Transverse colon (tissue), 4 donors: ENCODE results near the gene KATNIP. TPM values are rescaled to one million over a fixed set of nuclear protein-coding genes. Genes with fewer than 3 reads are reported as not detected.

Source experiments
- DNase-seq: peaks from one replicate; pipeline ENCODE4 v3.0.0-alpha.2; 2019
- H3K27ac ChIP-seq, 4 donors: fragments of 200-600 bp; sonication (generic); 2 replicates each; pipeline ENCODE4 v1.5.1; 2016 to 2018; ENCODE audit warnings: inconsistent platforms in 4 of 4
- H3K27me3 ChIP-seq: fragments of 200-600 bp; sonication (generic); 2 replicates; pipeline ENCODE4 v1.5.1; 2017; ENCODE audit warnings: inconsistent platforms
- H3K36me3 ChIP-seq, 4 donors: fragments of 200-600 bp; sonication (generic); 2 replicates each; pipeline ENCODE4 v1.5.1; 2017 to 2019; ENCODE audit warnings: inconsistent platforms in 4 of 4
- H3K4me1 ChIP-seq, 4 donors: fragments of 200-600 bp; sonication (generic); 2 replicates each; pipeline ENCODE4 v1.5.1; 2017 to 2020; ENCODE audit warnings: inconsistent platforms in 4 of 4
- H3K4me3 ChIP-seq, 4 donors: fragments of 200-600 bp; sonication (generic); 1 replicate in 1 of 4; 2 replicates in 3 of 4; pipeline versions ENCODE4 v1.5.1 to v1.6.1; 2017 to 2019; ENCODE audit warnings: inconsistent platforms in 4 of 4
- H3K9me3 ChIP-seq, 2 donors: fragments of 200-600 bp; sonication (generic); 2 replicates each; pipeline ENCODE4 v1.5.1; 2017 to 2019; ENCODE audit warnings: inconsistent platforms in 2 of 2
- CTCF ChIP-seq, 5 experiments: fragments of 200-600 bp in 3 of 5; fragments of 450-650 bp in 2 of 5; sonication (generic) in 3 of 5; IDR thresholded peaks; 1 replicate in 2 of 5; 2 replicates in 3 of 5; pipeline ENCODE4 v1.5.1; 2016 to 2017; ENCODE audit warnings: antibody characterized with exemption in 5 of 5, inconsistent platforms in 3 of 5, mild to moderate bottlenecking in 2 of 5, moderate library complexity in 1 of 5
- EP300 ChIP-seq: sonication (generic); formaldehyde crosslinking; IDR thresholded peaks from one replicate; pipeline ENCODE4 v1.6.1; 2017; ENCODE audit warnings: antibody characterized with exemption, low read depth
- POLR2A ChIP-seq: fragments of 450-650 bp; IDR thresholded peaks from one replicate; pipeline ENCODE4 v1.6.1; 2016; ENCODE audit warnings: antibody characterized with exemption, mild to moderate bottlenecking, moderate library complexity
- POLR2AphosphoS5 ChIP-seq, 3 donors: sonication (generic); formaldehyde crosslinking; IDR thresholded peaks; one replicate each; pipeline ENCODE4 v1.6.1; 2016; ENCODE audit warnings: antibody characterized with exemption in 3 of 3
- WGBS, 2 donors: methylation state at CpG; one replicate each; pipeline ENCODE4 v1.1.5; 2018; ENCODE audit warnings: low coverage in 1 of 2; 5-methylcytosine and 5-hydroxymethylcytosine counted together
- in situ Hi-C, 4 donors: fragments of 200-750 bp; cut with MboI; loops; one replicate each; pipeline versions ENCODE4 v1.15.0 to v1.15.1; 2017; ENCODE audit warnings: low sequenced_read_pairs in 3 of 4, low pct_ligation_motif_present in 1 of 4, low pct_unique_long_range_greater_than_20kb in 1 of 4
- intact Hi-C: fragments of 100-400 bp; cut with DNase I; formaldehyde crosslinking; loops from one replicate; pipeline ENCODE4 v1.15.1; 2023; ENCODE audit warnings: low total_unique reads
- total RNA-seq, 4 donors: library from RNA; depleted of rRNA; stranded (reverse); fragments of >200 nt; gene quantifications; one replicate each; pipeline ENCODE4 v1.1.0, GENCODE V29; 2016

KATNIP gene
- total RNA-seq, 4 donors from 2014 or later, result 29.9 to 276 (median 47.0) TPM

GRCh38 chr16:27538528-27538927, 11.4 kb upstream of the KATNIP start:
- intact Hi-C loops, result no loop called here
- DNase-seq, result no peak
- no peak for TF ChIP-seq CTCF (IDR thresholded peaks at IDR 0.05)
- TF ChIP-seq POLR2A, result no peak
- TF ChIP-seq EP300, result no peak
- no peak for TF ChIP-seq POLR2AphosphoS5 (IDR thresholded peaks at IDR 0.05)
- H3K27me3 ChIP-seq, result no peaks in the 10 kb centered on the region
- H3K4me3 ChIP-seq, result no peak overlapping the region
- in situ Hi-C loops, result no loop called here
- H3K9me3 ChIP-seq, result no peaks in the 10 kb centered on the region
- peaks cover 0 to 77% (median 26%) of the 10 kb centered on the region in 4 donors for H3K36me3 ChIP-seq
- no peak overlapping the region for H3K27ac ChIP-seq
- 83 to 88% methylated on average over 3 to 5 of the region's 5 CpGs for WGBS, 2 donors
- no peaks in the 10 kb centered on the region for H3K4me1 ChIP-seq

- no peaks in the 10 kb centered on the region for H3K4me1 ChIP-seq
- no peak overlapping the region for H3K4me3 ChIP-seq
- peaks cover 0 to 80% (median 29%) of the 10 kb centered on the region in 4 donors for H3K36me3 ChIP-seq
- H3K27ac ChIP-seq, result no peak overlapping the region
- in situ Hi-C loops, result no loop called here
- H3K9me3 ChIP-seq, result no peaks in the 10 kb centered on the region
- TF ChIP-seq POLR2A (no peak), EP300 (no peak), CTCF (IDR thresholded peaks at IDR 0.05) (no peak), POLR2AphosphoS5 (IDR thresholded peaks at IDR 0.05) (no peak)
- DNase-seq, result no peak
- intact Hi-C loops, result no loop called here
- WGBS, 2 donors, result 71% methylated on average over 2 of the region's 2 CpGs; no CpG with 5 or more reads in 1 of the 2 donors
- H3K27me3 ChIP-seq, result no peaks in the 10 kb centered on the region
Measured at GRCh38 chr16:27539120-27539519, 10.8 kb upstream of the KATNIP start.

GRCh38 chr16:27539636-27540035, 10.3 kb upstream of the KATNIP start:
- H3K36me3 ChIP-seq, result peaks cover 0 to 83% (median 32%) of the 10 kb centered on the region in 4 donors
- H3K27me3 ChIP-seq, result no peaks in the 10 kb centered on the region
- in situ Hi-C loops, result no loop called here
- H3K4me1 ChIP-seq, result no peaks in the 10 kb centered on the region
- no peak for DNase-seq
- no peak overlapping the region for H3K4me3 ChIP-seq
- TF ChIP-seq CTCF (IDR thresholded peaks at IDR 0.05), result no peak
- TF ChIP-seq POLR2AphosphoS5 (IDR thresholded peaks at IDR 0.05), result no peak
- no peak for TF ChIP-seq EP300
- no peak for TF ChIP-seq POLR2A
- no peaks in the 10 kb centered on the region for H3K9me3 ChIP-seq
- H3K27ac ChIP-seq, result no peak overlapping the region
- WGBS, 2 donors, result 67 to 76% methylated on average over 3 to 5 of the region's 5 CpGs
- intact Hi-C loops, result no loop called here

GRCh38 chr16:27543801-27544200, 6.1 kb upstream of the KATNIP start:
- intact Hi-C loops (no loop called here), in situ Hi-C loops (no loop called here)
- DNase-seq, result no peak
- peaks cover 0 to 62% (median 28%) of the 10 kb centered on the region in 4 donors for H3K36me3 ChIP-seq
- no peaks in the 10 kb centered on the region for H3K27me3 ChIP-seq
- no peak overlapping the region for H3K27ac ChIP-seq
- no peaks in the 10 kb centered on the region for H3K9me3 ChIP-seq
- TF ChIP-seq POLR2AphosphoS5 (IDR thresholded peaks at IDR 0.05) (no peak), EP300 (no peak), POLR2A (no peak), CTCF (IDR thresholded peaks at IDR 0.05) (no peak)
- H3K4me1 ChIP-seq, result peaks cover 14 to 25% (median 16%) of the 10 kb centered on the region in 4 donors
- H3K4me3 ChIP-seq, result no peak overlapping the region
- 85 to 100% methylated on average over 1 to 3 of the region's 3 CpGs for WGBS, 2 donors
